ENCODE data around the gene IQGAP2.

DNA sequence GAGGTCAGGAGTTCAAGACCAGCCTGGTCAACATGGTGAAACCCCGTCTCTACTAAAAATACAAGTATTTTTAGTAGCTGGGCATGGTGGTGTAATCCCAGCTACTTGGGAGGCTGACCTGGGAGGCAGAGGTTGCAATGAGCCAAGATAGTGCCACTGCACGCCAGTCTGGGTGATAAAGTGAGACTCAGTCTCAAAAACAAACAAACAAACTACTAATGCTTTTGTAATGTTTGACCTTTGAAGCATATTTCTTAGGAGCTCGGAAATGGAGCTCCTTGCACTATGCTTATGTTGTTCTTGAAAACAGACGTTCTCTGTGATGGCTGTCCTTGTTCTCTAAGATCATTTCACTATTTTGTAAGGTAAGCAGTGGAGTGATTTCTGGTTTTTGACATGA is 214.1 kb downstream of the IQGAP2 start:
- TF ChIP-seq, protein P1, sequence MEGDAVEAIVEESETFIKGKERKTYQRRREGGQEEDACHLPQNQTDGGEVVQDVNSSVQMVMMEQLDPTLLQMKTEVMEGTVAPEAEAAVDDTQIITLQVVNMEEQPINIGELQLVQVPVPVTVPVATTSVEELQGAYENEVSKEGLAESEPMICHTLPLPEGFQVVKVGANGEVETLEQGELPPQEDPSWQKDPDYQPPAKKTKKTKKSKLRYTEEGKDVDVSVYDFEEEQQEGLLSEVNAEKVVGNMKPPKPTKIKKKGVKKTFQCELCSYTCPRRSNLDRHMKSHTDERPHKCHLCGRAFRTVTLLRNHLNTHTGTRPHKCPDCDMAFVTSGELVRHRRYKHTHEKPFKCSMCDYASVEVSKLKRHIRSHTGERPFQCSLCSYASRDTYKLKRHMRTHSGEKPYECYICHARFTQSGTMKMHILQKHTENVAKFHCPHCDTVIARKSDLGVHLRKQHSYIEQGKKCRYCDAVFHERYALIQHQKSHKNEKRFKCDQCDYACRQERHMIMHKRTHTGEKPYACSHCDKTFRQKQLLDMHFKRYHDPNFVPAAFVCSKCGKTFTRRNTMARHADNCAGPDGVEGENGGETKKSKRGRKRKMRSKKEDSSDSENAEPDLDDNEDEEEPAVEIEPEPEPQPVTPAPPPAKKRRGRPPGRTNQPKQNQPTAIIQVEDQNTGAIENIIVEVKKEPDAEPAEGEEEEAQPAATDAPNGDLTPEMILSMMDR (IDR thresholded peaks at IDR 0.05), result no peak
- no peak for TF ChIP-seq POLR2A (IDR thresholded peaks at IDR 0.05)

All from transverse colon (tissue), 3 donors.